Activated CD8-positive, alpha-beta memory T cell treated with anti-CD3 and anti-CD28 coated beads, Interleukin-2, amount 50 U/mL, for 1 hour (primary cell): ENCODE results near the gene RPUSD2.
A peak's percentile ranks its signal among the peaks of the same experiment; 100 is the strongest.

ENCODE experiments used
- DNase-seq: peaks from one replicate; pipeline ENCODE4 v3.0.0-alpha.2; 2020; ENCODE audit errors: extremely low read depth

Gene RPUSD2, protein sequence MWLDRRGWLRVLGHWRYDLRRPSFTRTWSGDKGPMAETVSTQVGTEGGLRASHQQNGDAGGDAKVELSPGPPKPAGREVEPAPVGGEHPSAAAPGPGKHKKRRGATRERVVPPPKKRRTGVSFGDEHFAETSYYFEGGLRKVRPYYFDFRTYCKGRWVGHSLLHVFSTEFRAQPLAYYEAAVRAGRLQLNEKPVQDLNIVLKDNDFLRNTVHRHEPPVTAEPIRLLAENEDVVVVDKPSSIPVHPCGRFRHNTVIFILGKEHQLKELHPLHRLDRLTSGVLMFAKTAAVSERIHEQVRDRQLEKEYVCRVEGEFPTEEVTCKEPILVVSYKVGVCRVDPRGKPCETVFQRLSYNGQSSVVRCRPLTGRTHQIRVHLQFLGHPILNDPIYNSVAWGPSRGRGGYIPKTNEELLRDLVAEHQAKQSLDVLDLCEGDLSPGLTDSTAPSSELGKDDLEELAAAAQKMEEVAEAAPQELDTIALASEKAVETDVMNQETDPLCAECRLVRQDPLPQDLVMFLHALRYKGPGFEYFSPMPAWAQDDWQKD

DNA sequence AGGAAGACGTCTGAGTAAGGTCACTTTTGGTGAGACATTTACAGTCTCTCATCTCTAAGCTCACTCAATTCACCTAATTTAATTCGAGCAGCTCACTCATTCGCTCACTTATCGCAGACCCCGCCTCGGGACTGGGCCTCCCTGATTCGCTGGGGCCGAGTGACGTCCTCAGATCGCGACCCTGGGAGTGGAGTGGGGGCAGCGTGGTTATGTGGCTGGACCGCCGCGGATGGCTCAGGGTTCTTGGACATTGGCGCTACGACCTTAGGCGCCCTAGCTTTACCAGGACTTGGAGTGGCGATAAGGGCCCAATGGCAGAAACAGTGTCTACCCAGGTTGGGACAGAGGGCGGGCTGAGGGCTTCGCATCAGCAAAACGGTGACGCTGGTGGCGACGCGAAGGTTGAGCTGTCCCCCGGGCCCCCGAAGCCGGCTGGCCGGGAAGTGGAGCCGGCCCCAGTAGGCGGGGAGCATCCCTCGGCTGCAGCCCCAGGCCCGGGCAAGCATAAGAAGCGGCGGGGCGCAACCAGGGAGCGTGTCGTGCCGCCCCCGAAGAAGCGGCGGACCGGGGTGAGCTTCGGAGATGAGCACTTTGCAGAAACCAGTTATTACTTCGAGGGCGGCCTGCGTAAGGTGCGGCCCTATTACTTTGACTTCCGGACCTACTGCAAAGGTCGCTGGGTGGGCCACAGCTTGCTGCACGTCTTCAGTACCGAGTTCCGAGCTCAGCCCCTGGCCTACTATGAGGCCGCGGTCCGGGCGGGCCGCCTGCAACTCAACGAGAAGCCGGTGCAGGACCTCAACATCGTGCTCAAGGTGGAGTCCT, at the start of gene RPUSD2:
RPUSD2 (plus strand) TSS at position 171 of the 825 bp plus-strand sequence; CDS start at position 210, 39 bp downstream.
- peak; percentile 71 for DNase-seq

DNA sequence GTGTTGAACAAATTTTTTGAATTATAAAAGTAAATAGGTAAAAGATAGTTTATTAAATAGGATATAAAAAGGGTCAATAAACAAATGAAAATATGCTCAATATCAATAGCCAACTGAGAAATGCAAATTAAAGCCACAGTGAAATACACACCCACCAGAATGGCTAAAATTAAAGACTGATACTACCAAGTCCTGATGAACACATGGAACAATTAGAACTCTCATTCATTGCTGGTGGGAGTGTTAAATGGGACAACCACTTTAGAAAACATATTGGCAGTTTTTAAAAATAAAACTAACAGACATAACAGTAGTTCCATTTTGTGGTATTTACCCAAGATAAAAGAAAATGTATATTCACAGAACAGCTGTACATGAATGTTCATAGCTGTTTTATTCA, 45.5 kb upstream of the RPUSD2 start:
- no peak for DNase-seq

DNA sequence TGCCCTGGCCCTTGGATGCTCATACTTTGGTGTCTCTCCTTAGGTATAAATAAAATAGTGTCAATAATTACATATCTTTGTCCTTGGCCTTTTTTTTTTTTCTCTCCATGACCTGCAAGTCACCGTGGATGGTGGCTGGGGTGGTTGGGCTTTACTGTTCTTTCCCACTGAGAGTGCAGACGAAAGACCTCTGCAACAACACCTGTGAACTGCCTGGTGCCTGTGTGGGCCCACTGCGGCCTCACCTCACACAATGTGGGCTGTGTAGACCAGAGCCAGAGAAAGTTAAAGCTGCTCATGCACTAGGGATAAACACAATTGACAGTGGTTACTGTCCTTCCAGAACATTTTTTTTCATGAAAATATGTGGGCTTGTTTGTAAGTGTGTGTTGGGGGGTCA, 43.2 kb upstream of the RPUSD2 start:
- no peak for DNase-seq

DNA sequence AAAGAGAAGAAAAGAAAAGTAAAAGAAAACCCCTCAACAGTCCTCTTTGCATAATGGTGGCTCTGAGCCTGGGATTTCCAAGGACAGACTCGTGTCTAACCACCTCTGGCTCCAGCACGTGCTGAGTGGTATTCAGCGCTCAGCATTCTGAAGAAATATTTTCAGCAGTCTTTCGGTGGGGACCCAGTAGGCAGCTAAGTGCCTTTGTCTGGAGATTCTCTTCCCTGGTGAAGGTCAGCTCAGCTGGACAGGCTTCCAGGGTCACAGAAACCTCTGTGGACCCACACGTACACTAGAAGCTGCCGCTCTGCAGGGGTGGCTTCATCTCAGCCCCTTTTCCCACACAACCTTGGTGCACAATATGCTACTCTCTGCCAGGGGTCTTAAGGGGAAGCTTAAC, 40.3 kb upstream of the RPUSD2 start:
- no peak for DNase-seq

DNA sequence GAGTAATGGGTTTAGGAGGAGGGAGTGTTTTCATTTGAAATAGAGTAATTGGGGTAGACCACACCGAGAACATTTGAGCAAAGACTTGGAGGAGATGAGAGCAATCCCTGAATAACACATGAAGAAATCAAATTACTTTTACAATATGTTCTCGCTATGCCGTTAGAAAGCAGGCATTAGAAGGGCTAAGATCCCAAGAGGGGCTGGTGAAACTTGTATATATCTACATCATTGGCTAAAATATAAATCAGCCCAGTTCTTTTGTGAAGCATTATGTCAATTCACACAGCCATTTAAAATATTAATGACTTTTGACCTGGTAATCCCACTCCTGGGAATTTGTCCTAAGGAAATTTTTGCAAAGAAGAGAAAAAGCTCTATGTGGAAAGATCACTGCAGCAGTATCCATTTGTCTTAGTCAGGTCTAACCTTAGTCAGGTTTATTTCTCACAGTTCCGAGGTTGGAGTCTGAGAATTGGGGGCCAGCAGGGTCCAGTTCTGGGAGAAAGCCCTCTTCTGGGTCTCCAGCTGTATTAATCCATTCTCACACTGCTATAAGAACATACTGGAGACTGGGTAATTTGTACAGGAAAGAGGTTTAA, 35.2 kb upstream of the RPUSD2 start:
- no peak for DNase-seq

DNA sequence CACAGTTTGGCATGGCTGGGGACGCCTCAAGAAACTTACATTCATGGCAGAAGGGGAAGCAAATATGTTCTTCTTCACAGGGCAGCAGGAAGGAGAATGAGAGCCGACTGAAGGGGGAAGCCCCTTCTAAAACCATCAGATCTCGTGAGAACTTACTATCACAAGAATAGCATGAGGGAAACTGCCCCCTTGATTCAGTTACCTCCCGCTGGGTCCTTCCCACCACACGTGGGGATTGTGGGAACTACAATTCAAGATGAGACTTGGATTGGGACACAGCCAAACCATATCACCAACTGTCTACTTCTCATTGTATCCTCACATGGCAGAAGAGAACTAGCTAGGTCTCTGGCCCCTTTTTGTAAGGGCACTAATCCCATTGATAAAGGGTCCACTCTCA, 34.7 kb upstream of the RPUSD2 start:
- no peak for DNase-seq

DNA sequence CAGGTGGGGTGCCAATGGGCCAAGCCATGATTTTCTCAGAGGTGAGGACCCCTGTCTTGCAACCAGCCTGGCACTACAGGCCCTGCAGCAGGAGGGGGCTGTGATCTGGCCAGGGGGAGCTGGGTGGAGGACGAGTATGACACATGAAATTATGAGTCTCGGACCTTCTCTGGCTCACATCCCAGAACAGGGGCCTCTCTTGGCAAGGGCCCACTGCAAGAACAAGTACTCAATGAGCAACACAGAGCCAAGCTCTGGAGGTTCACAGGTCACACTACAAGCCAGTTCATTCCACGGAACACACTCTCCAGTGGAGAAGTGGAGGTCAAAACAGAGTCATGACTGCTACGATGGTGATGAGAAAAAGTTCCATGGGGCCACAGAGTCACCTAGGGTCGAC, 32.6 kb upstream of the RPUSD2 start:
- DNase-seq: no peak

DNA sequence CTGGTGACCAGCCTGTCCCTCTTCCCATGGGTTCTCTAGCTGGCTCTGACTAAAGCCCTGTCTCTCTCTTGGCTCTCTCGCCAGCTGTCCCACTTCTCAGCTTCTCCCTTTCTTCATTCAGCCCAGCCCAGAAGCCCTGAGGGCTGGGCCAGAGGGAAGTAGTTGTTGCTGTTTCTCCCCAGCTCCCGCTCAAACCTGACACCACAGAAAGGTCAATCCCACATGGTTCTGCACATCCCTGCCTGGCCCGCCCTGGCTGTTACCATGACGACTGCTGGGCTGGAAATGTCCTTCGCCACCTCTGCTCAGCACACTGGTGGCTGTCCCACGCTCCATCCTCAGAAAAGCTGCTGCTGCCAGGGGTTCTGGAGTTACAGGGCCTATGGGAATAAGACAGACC, 30.1 kb upstream of the RPUSD2 start:
- DNase-seq: no peak

DNA sequence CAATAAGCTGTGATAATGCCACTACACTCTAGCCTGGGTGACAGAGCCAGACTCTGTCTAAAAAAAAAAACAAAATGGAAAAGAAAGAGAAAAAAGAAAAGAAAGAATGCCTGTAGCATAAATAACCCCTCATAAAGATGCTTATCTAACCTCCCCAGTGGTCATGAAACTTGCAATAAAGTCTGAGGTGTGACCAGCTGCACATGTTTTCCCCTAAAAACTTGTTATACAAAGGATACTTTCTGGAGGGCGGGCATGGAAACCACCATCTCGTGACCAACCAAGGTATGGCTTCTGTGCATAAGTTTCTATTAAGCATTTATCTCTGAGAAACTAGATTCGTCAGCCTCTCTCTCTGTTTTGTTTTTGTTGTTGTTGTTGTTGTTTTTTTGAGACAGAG, 26.0 kb upstream of the RPUSD2 start:
- DNase-seq: no peak

DNA sequence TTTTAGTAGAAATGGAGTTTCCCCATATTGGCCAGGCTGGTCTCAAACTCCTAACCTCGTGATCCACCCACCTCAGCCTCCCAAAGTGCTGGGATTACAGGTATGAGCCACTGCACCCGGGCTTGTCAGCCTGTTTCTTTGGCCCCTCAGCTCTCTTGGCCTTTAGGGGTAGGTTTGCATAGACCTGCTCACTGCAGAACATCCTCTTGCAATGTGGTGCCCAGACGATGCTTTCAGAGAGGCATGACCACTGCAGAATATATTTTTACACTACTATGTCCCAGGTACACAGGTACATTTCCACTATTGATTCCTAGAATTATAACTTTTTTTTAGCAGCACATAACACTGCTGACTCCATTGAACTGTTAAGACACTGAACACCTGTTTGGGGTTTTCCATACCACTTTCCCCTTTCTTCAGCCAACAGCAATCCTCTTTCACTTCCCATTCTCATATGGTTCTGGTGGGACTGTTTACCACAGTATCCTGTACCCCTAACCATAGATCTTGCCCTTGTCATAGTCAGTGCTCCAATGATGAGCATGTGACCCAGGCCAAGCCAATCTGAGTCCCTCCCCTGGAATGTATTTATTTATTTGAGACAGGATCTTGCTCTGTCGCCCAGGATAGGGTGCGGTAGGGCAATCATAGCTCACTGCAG, 25.3 kb upstream of the RPUSD2 start:
- no peak for DNase-seq

DNA sequence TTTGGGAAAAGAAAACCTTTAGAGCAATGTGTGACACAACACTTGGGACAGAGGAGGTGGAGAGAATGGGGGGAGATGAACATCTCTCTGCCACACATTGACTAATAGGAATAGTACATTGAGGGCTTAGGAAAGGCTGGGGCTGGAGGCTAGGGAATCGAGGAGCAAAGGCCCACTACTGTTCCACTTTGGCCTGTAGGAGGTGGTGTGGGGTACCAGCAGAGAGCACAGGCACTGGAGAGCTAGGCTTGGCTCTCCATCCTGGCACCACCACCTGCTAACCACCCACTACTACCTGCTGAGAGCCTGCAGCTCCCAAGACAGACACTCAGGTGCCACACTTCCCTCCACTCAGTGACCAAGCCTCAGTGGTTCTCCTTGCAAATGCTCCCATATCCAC, 23.6 kb upstream of the RPUSD2 start:
- no peak for DNase-seq

DNA sequence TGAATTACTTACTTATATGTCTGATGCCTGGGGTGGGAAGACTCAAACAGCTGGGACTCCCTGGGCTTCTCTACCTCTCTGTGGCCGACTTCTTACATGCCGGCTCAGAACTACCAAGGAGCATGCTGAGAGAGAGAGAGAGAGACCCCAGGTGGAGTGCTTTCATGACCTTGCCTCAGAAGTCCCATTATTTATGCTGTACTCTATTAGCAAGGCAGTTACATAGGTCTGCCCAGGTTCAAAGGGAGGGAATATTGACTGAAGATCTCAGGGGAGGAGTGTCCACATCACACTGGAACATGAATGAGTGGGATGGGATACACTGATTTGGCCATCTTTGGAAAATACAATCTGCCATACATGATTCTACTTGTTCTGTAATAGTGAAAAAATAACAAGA, 20.5 kb upstream of the RPUSD2 start:
- no peak for DNase-seq

DNA sequence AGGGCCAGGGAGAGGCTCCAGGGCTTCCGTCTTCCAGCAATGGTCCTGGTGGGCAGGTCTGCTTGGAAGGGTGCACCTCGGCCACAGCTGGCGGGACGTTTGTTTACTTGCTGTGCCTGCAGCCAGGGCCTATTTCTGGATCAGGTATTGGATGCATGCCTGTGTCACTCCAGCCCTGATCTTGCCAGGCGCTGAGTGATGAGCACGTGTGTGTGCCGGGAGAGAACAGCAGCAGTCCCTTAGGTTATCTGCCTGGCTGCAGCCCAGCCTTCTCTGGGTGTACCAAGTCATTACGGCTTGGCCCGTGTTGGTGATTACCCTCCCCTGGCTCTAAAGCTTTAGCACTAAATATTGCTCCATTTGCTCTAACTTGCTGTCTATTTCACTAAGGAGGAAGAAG, 19.2 kb upstream of the RPUSD2 start:
- DNase-seq: no peak

DNA sequence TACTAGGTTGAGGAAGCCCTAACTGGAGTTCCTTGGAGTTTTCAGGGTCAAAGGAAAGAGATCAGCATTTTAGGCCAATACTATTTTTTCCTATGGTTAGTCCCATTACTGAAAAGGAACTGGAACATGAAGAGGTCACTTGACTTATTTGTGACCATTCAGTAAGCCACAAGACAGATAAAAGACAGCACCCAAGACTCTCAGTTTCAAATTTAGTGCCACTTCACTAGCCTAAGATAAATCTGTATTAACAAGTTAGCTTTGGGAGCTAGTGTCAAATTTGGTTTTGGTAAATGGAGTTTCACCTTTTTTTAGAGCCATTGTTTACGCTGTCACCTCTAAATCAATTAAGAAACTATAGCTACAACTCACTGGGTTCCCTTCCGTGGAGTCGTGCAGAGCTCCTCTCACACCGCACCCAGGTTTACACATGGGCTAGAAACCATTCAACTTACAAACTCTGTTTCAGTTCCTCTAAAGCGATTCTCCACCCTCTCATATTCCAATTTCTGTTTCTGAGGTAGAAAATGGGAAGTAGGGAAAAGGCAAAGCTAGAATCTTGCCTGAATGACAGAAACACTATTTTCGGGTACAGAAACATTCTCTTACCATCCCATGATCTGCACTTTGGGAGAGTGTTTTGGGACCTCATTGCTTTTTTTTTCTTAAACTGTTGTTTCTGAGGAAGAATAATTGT, 18.6 kb upstream of the RPUSD2 start:
- DNase-seq: no peak

DNA sequence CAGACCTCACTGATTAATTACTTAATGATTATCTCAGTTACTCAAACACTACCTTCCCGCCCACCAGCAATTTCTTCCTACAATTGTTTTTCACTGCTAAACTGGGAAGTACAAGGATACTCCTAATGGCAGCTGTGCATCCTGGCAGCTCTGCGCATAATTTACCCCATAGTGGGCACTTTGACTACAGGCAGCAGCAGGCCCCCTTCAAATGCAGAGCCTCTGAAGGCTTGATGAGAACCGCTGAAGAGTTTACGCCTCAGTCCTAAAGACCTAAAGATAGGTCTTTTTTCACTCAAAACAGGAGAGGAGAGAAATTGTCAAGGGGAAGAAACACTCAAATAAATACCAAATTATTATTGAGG, 15.0 kb upstream of the RPUSD2 start:
- DNase-seq: no peak

DNA sequence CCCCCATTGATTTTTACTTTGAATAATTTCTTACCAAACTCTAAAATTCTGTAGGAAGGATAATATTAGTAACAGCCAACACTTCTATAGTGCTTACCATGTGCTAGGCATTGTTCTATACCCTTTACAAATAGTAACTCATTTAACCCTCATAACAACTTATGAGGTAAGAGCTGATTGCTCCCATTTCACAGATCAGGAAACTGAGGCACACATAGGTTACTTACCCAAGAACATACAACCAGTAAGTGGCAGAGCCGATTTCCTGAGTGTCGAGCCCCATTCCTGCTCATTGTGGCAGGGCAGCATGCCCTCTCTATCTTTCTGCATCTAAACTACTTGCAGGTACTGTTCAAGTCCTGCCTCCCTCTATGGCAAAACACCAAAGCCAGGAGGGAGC, 13.2 kb upstream of the RPUSD2 start:
- DNase-seq: no peak

DNA sequence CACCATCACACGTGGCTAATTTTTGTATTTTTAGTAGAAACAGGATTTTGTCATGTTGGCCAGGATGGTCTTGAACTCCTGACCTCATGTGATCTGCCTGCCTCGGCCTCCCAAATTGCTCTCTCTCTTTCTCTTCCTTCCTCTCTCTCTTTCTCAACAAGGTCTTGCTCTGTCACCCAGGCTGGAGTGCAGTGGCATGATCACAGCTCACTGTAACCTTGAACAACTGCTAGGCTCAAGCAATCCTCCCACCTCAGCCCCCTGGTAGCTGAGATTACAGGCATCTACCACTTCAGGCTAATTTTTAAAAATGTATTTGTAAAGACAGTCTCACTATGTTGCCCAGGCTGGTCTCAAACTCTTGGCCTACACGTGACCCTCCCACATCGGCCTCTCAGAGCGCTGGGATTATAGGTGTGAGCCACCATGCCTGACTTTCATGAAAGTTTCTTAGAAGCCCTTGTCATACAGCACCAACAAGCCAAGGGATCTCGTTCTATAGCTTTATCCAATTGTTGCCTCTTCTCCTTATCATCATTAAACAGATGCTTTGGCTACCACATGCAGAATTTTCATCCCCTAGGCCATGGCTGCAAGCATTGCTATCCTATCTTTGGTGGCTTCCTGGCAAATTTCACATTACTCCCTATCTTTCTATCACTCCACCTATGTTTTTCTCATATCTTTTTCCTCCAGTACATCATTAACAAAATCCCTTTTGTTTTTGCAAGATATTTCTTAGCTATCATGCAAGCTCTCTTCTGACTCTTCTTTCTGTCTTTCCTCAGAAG, 10.0 kb upstream of the RPUSD2 start:
- DNase-seq: no peak

DNA sequence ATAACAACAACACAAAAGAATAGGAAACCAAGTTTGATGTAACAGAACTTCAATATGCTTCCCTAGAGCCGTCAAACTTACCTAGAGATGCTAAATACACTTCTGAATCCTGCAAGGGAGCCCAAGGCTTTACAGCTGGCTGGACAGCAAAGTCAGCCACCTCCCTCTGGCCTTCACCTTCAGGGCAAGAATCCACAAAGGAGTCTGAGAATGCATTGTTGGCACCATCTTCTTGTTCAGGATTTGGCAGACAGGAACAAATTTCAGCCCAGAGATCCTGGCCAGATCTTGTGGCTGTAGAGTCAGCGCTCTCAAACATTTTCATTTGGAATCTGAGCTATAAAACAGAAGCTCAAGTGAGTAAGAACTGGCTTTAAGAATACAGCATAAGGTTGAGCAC, 6.4 kb upstream of the RPUSD2 start:
- no peak for DNase-seq

DNA sequence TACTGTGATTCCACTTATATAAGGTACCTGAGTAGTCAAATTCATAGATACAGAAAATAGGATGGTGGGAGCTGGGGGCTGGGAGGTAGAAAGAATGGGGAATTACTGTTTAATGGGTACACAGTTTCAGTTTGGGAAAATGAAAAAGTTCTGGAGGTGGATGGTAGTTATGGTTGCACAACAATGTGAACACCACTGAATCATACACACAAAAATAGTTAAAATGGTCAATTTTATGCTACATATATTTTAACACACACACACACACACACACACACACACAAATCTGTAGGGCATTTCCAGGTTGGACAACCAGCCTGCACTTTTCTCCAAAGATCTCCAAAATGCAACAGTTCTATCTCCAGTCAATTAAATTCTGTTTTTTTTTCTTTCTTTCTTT, 5.7 kb upstream of the RPUSD2 start:
- DNase-seq: no peak

DNA sequence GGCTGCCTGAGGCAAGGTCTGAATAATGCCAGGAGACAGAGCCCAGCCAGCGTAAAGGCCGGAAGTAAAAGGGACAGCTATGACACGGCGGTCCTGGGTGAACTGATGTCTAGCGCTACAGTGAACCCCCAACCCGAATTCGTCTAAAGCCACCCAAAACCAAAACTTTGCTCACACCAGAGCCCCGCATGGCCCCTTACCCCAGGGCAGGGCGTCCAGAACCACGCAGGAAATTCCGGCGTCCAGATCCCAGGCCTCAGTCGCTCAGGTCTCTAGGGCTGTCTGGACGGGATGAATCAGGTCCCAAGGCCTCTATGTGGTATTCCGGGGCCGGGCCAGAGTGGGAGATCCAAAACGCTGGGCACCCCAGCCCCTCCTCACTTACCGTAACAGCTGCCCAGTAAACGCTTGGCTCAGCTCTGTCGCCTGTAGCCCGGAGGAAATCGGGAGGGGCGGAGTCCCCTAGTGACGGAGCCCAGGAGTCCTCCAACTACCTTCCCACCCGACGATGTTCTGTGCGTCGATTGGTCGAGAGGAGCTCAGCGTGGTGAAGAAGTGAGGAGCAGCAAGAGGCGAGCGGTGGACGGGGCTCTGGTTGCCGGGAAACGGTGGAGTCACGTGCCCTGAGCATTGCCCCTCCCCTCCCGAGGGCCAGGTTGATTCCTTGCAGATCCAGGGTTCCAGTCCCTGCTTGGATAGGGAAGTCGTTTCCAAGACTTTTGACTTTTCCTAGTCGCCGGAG, 4.3 kb upstream of the RPUSD2 start, which contains the start of gene CCDC32:
CCDC32 (minus strand) TSS at position 452 of the 742 bp plus-strand sequence. CDS start 2,027 bp downstream, outside the sequence.
- peak; percentile 85 for DNase-seq
